Left lung (tissue), 10 donors: ENCODE data around the gene HEATR1. TPM values are rescaled to one million over a fixed set of nuclear protein-coding genes. Genes with fewer than 3 reads are reported as not detected.

ENCODE experiments used
- ATAC-seq: fragments of 200-7000 bp; cut with Tn5 transposase; one replicate; pipeline ENCODE4 v1.9.1; 2020; ENCODE audit warnings: moderate library complexity
- DNase-seq, 4 donors: peaks; one replicate each; pipeline ENCODE4 v3.0.0-alpha.2; 2013 to 2020
- H3K27ac ChIP-seq, 2 donors: fragments of 200-600 bp; sonication (generic) in 1 of 2; one replicate each; pipeline versions ENCODE4 v1.5.0 to v1.8.0; 2020 to 2021
- H3K27me3 ChIP-seq, 2 donors: fragments of 200-600 bp; sonication (generic) in 1 of 2; one replicate each; pipeline versions ENCODE4 v1.5.0 to v1.8.0; 2020 to 2021
- H3K36me3 ChIP-seq, 2 donors: fragments of 200-600 bp; sonication (generic) in 1 of 2; one replicate each; pipeline versions ENCODE4 v1.5.0 to v1.8.0; 2020 to 2021
- H3K4me1 ChIP-seq, 2 donors: fragments of 200-600 bp; one replicate each; pipeline ENCODE4 v1.8.0; 2021
- H3K4me3 ChIP-seq, 2 donors: fragments of 200-600 bp; sonication (generic) in 1 of 2; one replicate each; pipeline versions ENCODE4 v1.5.0 to v1.8.0; 2020 to 2021; ENCODE audit warnings: mild to moderate bottlenecking in 1 of 2
- H3K9me3 ChIP-seq, 2 donors: fragments of 200-600 bp; sonication (generic) in 1 of 2; one replicate each; pipeline versions ENCODE4 v1.5.0 to v1.8.0; 2020 to 2021
- CTCF ChIP-seq, 2 donors: fragments of 200-600 bp; sonication (generic) in 1 of 2; IDR thresholded peaks; one replicate each; pipeline versions ENCODE4 v1.5.0 to v1.8.0; 2021; ENCODE audit warnings: antibody characterized with exemption in 2 of 2
- intact Hi-C, 2 donors: fragments of 100-400 bp; cut with DNase I; formaldehyde crosslinking; loops; one replicate each; pipeline versions ENCODE4 v1.11.2 to v1.14.2; 2022
- polyA plus RNA-seq, 6 donors: library from polyadenylated mRNA; unstranded; fragments of 120-200 nt; gene quantifications; one replicate each; pipeline ENCODE4 v1.2.1, GENCODE V29; 2013; ENCODE audit not compliant: insufficient read length in 6 of 6
- total RNA-seq, 2 donors: library from RNA; stranded (reverse); fragmentation: NEBNext Ultra II Directional; extraction: Animal tissue kit (Norgen Biotek cat#: 25700); gene quantifications; one replicate each; pipeline ENCODE4 v1.2.1, GENCODE V29; 2021
- donor health status: DM: no; HTN: yes; CAD: no.
- donor health status: DM: no; HTN: no; CAD: no.

HEATR1 gene
- total and polyA plus RNA-seq, 8 donors, result 21.1 to 36.2 (median 32.5) TPM

DNA sequence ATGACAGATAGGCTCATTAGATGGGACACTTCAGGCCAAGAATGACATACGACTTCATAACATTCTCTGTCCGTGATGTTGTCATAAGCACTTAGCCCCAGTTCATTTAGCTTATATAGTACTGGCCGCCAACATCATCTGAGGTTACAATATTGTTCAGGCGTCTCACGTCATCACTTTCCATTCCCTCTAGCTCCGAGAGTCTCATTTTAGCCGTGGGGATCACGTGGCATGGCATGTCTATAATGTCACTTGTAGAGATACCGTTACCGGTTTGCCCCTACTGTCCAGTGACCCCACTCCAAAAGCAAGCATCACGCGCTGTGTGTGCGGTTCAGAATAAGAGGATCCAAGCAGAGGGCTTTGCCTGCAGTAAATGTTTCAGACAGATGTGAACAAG, 34.6 kb upstream of the HEATR1 start:
- Histone ChIP-seq H3K9me3 (no peaks in the 10 kb centered on the region), H3K36me3 (no peaks in the 10 kb centered on the region), H3K4me3 (no peak overlapping the region), H3K27ac (no peak overlapping the region), H3K27me3 (peaks cover 0 to 8% of the 10 kb centered on the region in 2 donors), H3K4me1 (no peaks in the 10 kb centered on the region)
- no peak for TF ChIP-seq CTCF (IDR thresholded peaks at IDR 0.05)
- intact Hi-C loops, result no loop called here
- ATAC-seq, result no peak
- no peak for DNase-seq

DNA sequence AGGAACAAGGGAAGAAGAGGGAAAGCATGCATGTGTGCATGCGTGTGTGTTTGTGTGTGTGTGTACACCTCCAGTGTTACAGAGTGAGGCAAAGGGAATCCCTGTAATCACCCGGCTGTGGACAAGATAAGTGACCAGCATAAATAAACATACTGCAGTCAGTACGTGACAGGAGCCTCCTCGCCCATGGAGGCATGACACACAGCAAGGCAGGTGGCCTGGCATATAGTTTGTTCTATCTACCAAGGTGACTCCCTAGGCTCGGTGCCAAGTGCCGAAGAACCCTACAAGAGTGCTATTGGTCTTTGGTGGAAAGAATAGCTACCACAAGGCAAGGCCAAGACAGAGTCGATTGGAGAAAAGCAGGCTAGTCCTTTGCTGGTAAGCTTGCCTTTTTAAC, 31.7 kb upstream of the HEATR1 start:
- Histone ChIP-seq H3K4me1 (no peaks in the 10 kb centered on the region), H3K27ac (no peak overlapping the region), H3K27me3 (peaks cover 0 to 8% of the 10 kb centered on the region in 2 donors), H3K36me3 (no peaks in the 10 kb centered on the region), H3K9me3 (no peaks in the 10 kb centered on the region), H3K4me3 (no peak overlapping the region)
- intact Hi-C loops, result no loop called here
- ATAC-seq (no peak), DNase-seq (no peak)
- no peak for TF ChIP-seq CTCF (IDR thresholded peaks at IDR 0.05)

DNA sequence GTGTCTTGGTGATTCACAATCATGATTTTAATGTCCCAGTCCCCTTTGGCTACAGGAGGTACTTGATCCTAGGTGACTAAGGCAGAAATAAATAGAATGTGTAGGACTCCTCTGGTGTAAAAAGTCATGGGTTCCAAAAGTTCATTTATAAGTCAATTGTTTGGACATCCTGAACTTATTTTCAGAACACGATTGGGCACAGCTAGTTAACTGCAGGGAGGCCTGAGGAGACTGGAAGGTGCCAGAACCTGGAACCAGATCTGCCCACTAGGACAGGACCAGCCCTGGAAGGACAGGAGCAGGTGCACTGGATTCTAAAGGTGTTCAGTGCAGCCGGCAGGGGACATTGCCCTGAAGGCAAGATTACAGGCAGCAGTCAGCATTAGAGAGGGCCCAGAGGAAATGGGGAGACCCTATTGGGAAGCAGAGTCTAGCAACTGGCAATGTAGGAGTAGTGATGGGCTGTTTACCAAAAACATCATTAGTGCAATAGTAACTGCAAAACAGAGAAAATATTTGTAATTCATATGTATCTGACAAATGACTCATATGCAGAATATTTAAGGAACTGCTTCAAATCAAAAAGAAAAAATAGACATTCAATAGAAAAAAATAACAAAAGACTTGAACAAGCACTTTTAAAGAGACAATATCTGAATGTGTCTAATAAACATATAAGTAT, 23.6 kb upstream of the HEATR1 start:
- DNase-seq (no peak), ATAC-seq (no peak)
- Histone ChIP-seq H3K27ac (no peak overlapping the region), H3K27me3 (peaks cover 0 to 7% of the 10 kb centered on the region in 2 donors), H3K36me3 (no peaks in the 10 kb centered on the region), H3K9me3 (peaks cover 0 to 3% of the 10 kb centered on the region in 2 donors), H3K4me3 (no peak overlapping the region), H3K4me1 (no peaks in the 10 kb centered on the region)
- intact Hi-C loops, result no loop called here
- no peak for TF ChIP-seq CTCF (IDR thresholded peaks at IDR 0.05)

DNA sequence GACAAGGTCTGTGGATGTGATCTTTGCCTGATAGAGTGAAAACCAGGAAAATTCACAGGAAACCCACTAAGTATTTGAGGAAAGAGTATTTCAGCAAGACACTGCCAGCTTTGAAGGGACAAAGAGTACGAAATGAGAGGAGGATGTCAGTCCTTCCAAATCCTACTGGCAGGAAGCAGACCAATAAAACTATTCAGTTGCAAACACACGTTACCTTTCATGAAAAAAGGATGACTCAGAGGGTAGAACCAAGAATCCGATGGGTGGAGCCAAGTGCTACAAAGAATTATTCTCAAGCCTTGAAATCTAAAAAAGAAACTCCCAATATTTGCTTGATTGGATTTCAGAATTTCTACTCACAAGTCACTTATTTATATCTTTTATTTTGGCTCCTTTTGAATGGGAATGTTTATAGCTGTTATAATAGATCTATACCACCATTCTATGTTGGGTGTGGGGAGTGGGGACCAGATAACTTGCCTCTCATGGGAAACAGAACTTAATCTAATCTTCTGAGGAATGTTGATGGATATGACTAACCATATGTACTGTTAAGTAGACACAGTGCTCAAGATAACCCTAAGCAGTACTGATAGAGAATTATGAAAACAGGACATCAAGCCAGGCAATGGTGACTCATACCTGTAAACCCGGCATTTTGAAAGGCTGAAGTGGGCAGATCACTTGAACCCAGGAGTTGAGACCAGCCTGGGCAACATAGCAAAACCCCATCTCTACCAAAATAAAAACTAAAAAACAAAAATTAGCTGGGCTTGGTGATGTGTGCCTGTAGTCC, 19.3 kb upstream of the HEATR1 start:
- DNase-seq (no peak), ATAC-seq (no peak)
- Histone ChIP-seq H3K27me3 (peaks cover 0 to 7% of the 10 kb centered on the region in 2 donors), H3K36me3 (no peaks in the 10 kb centered on the region), H3K9me3 (peaks cover 0 to 15% of the 10 kb centered on the region in 2 donors), H3K27ac (no peak overlapping the region), H3K4me3 (no peak overlapping the region), H3K4me1 (no peaks in the 10 kb centered on the region)
- intact Hi-C loops, result no loop called here
- no peak for TF ChIP-seq CTCF (IDR thresholded peaks at IDR 0.05)

DNA sequence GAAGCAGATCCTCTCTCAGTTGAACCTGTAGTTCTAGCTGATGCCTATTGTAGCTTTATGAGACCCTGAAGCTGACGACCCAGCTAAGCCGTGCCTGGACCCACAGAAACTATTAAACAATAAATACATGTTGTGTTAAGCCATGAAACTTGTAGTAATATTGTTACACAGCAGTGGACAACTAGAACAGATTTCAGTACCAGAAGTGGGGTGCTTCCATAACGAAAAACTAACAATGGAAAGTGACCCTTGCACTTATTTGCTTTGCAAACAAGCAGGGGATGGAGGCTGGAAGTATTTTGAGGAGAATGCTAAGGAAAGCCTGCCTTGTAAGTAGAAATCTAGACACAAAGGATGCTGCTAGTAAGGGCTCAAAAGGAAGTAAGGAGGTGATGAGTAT, 18.1 kb upstream of the HEATR1 start:
- Histone ChIP-seq H3K9me3 (peaks cover 0 to 15% of the 10 kb centered on the region in 2 donors), H3K27me3 (peaks cover 0 to 7% of the 10 kb centered on the region in 2 donors), H3K4me1 (no peaks in the 10 kb centered on the region), H3K36me3 (no peaks in the 10 kb centered on the region), H3K4me3 (no peak overlapping the region), H3K27ac (no peak overlapping the region)
- intact Hi-C loops, result no loop called here
- DNase-seq (no peak), ATAC-seq (no peak)
- no peak for TF ChIP-seq CTCF (IDR thresholded peaks at IDR 0.05)
